ENCODE results near the gene EEFSEC.

The EEFSEC gene

DNA sequence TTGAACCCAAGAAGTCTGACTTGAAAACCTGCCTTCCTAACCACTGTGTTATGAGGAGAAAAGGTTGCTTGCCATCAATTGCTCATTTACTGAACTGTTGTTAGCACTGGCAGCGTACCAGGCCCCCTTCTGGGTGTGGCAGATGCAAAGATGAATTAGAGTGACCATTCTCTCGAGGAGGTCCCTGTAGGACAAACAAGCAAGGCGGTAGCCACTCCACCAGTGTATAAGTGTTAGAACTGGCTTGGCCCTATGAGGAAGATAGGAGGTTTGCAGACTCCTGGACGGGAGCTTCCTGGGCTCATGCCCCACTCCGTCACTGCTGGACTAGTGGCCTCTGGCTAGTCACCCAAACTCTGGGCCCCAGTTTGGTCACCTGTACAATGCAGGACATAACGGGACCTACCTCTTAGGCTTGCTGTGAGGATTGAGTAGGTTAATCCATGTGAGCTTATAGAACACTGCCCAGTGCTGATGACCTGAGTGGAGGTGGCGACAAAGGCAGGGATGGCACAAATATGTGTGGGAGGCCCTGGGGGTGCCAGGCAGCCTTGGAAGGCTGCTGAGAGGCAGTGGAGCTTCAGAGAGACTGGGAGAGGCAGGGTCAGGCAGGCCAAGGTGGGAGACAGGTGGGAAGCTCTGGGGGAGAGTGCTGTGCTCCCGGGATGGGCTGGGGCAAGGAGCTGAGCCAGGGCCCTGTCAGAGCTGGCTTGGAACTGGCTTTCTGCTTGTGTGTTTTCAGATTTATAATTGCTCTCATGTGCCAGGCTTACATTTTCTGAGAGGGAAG, 167.5 kb downstream of the EEFSEC start:
- DNase-seq: no peak

DNA sequence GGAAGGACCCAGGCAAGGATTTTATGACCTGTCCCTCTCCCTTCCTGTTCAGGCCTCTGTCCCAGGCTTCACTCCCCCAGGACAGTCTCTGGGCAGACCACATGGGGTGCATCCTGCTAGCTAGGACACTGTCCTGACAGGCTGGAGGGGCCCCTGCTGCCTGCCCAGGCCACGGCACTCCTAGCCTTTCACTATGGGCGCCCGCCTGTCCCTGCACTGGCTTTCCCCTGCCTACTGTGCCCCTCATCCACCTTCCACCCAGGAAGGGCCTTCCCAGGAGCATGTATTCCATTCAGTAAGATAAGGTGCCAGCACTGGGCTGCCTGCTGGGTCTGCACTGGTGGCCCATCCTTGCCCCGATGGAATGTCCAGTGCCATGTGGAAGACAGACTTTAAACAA, 168.1 kb downstream of the EEFSEC start:
- DNase-seq: no peak

DNA sequence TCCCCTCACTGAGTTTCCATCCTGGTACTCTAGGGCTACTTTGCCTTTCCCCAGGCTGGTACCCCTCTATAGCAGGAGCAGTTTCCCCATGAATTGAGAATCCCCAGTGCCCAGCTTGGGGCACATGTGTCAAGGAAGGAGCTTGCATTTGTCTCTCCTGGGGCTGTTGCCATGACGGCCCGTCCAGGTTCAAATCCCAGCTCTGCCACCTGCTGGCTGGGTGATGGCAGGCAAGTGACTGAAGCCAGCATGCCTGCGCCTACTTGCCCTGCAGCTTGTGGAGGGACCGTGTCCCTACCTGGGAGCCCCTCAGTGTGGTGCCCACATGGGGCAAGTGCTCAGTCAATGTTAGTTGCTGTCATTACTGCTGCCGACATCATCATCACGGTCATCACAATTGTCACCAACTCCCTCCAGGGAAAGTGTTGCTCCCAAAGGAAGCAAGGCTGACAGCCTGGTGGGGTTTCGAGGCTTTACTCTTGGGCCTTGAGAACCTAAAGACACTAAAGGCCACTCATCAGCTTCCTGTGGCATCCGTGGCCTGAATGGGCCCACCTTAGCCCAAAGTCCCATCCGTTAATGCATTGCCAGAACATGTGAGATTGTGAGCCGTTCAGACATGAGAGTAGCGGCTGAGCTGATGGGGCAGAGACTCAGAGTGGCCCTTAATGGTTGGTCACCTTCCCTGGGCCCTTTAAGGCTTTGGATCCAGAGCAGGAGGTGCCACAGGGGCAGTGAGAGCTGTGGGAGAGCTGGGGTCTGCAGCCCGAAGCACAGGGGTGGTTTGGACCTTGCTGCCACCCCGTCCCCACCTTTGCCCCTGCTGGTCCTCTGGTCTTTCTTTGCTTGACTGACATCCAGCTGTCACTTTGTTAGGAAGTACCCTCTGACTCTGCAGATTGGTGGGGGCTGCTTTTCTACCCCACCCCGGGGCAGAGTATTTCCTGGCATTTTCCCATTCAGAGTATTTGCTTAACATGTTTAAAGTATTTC, 169.0 kb downstream of the EEFSEC start:
- DNase-seq: peak; percentile 23 to 62 (median 33)

DNA sequence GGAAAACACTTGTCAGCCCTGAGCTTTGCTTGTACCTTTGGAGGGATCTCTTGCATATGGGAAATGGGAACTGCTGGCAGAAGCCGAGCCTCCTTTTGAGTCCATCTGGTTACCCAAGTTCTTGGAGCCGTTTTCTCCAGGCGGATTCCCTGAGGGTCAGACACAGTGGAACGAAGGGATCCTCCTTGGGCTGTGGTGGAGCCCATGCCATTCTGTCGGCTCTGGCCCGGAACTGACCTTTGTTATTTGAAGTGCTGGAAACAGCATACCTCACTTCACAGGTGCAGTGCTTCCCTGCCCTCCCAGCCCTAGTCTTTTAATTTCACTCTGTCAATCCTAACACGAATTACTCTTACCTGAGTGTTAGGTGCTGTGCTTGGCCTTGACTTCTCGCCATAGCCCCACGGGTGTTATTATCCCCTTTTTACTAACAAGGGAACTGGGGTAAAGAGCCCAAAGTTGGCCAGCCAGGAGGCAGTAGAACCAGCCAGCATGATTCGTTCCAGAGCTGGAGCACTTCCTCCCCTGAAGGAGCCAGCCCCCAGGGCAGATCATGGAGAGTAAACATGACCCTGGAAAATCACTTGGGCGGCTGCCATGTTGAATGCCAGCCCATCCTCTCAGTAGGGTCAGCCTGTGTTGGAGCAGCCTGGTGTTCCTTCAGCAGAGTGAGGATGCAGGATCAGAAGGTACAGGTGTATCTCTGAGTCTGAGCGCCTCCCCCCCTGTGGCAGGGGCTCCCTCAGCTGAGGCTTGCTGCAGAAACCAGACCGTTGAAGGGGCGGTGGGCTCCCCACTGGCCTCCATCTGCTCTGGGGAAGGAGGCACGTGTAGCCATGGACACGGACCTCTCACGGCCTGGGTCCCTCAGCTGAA, 170.2 kb downstream of the EEFSEC start:
- DNase-seq: no peak

DNA sequence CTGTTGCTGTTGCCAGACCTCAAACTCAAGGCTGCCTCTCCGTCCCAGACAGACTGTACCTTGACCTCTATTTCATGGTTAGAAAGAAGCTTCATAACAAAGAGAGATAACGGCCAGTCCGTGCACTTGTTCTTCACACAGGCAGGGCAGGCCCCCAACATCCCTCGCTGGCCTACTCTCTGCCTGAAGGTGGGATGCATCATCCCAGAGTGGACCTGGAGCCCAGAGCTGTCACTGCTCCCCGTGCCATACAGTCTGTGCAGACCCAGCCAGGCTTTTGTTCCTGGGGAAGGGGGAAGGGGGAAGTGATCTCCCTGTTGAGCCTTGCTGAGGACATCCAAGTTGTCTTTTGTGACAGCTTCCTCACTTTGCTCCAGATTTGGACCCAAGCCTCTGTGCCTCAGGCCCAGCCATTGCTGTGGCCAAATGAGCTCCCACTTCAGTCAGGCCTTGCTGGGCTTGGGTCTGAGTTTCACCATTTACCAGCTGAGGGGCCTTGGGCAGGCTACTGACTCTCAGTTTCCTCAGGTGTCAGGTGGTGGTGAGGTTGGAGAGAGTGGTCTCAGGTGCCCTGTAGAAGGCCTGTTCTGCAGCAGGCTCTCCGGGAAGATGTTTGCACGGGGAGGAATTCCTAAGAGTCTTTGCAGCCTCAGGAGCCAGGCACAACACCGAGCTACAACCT, 171.8 kb downstream of the EEFSEC start:
- DNase-seq: no peak

DNA sequence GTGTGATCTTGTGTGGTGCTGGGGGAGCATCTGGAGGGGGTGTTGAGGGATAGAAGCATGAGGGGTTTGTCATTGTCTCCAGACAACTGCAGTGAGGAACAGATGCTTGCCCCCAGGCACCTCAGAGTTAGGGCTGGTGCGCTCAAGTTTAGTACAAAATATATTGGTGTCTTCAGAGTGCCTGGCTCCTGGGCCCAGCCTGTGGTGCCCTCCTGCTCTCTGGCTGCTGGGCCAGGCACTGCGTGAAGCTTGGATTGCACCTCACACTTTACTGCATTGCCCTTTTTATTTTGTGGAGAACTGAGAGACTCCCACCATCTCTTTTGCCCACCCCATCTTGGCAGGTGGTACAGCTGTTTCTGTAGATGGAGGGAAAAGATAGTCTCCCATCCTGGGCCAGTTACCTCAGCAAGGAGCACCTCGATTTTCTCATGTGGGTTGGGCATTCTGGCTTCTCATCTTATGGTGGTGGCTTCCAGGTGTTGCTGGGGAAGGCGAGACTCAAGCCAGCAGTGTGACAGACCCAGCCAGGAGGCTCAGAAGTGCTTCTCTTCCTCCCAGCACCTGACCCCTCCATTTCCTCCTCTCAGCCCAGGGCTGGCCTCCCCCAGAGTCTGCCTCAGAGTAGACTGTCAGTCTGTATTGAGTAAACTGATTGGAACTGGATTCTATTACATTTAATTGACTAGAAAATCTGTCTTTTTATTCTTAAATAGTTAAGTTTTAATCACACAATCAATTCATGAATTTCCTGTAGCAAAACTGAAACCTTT, 173.0 kb downstream of the EEFSEC start:
- no peak for DNase-seq

DNA sequence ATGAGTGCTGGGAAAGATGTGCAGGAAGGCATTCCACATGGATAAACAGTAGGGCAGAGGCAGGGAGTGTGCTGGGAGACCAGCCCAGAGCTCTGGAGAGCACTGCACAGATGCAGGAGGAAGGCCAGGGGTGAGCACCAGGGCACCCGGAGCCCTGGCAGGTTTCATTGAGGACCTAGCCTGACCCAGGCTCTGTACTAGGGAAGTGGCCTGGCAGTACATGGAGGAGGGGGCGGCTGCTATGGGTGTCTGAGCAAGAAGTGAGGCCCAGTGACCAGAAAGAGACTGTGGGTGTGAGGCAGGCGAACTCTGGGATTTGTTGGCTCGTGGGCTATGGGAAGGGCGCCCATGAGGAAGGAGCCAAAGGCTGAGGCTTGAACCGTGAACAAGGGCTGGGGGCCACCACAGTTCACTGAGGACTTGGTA, 174.3 kb downstream of the EEFSEC start:
- DNase-seq: no peak

DNA sequence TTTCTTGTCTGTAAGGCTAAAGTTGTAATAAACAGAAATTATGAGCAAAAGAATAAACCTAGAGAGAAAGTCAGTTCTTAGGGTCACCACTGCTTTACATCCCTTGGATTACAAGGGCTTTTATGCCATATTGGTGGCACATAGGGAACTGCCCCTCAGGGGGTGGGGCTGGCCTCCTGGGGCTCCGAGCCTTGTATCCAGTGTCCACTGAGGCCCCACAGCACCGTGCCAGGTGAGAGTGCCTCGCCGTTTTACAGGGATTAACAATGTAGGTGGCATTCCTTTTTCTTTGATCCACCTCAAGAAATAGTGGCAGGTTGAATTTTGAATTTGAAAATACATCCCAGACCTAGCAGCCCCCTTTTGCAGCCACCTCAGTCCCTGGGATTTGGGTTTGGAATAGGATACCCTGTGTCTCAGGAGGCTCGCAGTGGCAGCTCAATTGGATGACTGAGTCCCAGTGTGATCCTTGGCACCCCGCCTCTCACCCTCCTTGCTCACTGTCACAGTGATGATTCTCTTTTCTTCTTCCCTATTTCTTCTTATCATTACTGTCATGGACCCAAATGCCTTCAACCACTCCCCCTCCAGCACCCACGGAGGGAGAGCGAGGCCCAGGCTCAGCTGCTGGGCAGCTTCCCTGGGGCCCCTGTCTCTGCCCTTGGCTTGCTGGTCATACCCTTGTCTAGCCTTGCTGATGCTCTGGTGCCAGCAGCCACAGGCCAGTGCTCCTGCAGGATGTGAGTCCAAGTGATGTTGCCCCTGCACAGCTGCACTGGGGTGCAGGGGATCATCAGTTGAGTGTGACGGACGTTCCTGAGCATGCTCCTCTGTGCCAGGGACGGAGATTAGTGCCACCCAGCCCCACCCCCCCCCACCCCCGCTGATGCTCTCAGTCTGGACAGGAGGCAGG, 175.5 kb downstream of the EEFSEC start:
- DNase-seq: no peak

DNA sequence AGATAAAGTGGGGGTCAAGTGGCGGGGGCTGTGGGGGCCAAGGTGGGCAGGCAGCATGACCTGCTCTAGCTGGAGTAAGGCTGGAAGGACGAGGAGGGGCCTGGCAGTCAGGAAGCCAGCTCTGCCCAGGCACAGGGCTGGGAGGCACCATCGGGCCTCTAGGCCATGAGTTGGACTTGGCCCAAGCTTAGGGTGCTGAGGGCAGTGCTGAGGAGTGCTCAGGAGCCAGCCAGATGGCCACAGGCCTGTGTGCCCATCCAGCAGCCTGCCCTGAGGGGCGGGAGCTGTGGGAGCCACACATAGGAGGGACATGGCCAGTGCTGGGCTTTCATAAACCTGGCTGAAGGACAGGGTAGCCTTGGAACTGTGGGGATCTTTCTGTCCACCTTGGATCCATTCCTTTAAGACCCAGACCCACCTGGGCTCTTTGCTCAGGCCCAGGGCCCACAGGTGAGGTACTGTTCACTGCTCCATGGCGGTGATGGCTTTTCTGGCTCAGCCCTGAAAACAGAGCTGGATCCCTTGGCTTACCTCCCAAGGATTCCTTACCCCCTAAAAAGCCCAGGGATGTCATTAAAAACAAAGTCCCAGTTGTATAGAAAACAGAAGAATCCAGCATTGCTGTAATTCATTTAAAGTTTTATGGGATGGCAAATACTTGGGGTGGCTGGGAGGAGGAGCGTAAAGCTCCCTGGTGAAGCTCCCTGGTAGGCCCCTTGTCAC, 176.4 kb downstream of the EEFSEC start:
- DNase-seq: no peak

DNA sequence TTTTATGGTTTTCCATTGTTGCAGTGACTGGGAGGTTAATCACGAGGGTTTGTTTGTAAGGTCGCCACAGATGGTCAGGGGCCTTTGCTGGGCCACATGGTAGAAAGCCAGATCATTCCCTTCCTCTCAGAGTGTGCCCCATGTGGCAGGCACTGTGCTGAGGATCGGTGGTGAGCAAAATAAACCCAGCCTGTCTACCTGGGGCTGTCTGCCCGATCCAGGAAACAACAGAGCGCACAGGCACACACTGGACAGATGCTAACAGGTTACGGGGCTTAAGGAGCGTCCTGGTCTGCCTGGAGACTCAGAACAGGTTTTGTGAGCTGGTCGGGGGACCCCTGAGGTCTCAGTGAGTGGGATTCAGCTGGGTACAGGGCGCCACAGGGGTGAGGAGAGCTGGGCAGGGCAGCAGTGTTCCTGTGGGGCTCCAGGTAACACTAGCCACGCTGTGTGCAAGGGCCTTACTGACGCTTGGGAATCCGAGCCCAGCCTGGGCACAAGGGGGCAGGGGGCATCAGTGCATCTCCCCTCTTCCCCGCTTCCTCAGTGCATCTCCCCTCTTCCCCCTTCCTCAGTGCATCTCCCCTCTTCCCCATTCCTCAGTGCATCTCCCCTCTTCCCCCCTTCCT, 177.0 kb downstream of the EEFSEC start:
- peak in 1 of 3 experiments; percentile 35 for DNase-seq

DNA sequence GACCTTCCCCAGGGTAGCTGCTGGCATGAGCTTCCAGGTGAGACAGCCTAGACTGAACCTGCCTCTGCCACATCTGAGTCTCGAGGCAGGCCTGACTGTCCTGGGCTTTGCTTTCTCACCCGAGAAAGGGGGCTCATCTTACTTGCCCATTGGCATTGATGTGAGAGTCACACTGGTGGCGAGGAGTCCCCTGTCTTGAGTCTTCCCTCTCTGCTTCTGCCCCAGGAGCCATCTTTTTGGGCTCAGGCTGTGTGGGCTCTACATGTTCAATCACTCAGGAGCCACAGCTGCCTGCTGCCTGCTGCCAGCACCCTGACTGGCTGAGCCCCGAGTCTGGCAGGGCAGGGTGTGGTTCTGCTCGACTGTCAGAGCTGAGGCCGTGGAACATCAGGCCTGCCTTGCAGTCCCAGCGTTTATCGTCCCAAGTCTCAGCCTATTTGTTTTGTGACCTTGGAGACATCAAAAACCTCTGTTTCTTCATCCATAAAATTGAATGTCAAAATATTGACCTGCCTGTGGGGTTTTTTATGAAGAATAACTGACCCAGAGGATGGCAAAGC, 180.9 kb downstream of the EEFSEC start:
- no peak for DNase-seq

DNA sequence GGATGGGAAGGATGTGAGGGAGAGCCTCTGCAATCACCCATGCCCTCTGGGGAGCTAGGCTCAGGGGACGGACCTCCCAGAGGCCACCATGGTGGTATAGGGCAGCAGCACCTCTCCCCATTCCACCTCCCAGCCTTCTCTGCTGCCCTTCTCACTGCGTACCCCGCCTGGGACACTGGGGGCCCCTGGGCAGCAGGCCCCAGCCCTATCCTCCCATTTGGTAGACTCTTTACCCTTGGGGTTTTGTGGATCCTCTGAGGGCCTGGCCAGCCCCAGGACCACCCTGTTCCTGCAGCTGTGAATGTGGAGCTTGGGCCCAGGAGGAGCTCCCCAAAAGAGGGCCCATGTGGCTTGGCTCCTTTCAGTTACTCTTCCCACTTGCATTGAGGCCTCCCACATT, 181.5 kb downstream of the EEFSEC start:
- DNase-seq: no peak

DNA sequence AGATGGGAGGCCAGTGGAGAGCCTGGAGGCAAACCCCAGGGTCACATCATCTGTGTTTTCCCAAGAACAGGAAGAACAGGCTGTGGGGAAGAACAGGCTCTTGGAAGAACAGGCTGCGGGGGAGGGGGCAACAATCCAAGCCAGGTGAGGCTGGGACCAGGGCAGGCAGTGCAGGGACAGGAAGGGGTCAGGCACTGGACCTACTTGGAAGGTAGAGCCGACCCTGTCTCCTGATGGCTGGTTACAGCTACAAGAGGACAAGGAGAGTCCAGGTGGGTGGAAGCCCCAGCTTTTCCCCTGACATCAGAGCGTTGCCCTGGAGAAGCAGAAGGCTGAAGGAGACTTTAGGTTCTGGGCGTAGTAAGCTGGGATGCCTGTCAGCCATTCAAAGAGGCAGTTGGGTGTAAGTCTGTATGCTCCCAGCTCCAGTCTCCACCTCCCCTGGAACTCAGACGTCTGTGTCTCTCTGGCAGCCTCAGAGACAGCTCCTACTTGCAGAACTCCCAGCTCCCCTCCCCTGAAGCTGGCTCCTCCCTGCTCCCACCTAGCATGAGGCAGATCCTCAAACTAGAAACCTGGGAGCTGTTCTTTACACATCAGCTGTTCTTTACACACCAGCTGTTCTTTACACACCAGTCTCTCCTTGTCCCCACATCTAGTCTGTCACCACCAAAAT, 182.5 kb downstream of the EEFSEC start:
- DNase-seq: peak in 2 of 3 experiments; percentile 49 to 75

DNA sequence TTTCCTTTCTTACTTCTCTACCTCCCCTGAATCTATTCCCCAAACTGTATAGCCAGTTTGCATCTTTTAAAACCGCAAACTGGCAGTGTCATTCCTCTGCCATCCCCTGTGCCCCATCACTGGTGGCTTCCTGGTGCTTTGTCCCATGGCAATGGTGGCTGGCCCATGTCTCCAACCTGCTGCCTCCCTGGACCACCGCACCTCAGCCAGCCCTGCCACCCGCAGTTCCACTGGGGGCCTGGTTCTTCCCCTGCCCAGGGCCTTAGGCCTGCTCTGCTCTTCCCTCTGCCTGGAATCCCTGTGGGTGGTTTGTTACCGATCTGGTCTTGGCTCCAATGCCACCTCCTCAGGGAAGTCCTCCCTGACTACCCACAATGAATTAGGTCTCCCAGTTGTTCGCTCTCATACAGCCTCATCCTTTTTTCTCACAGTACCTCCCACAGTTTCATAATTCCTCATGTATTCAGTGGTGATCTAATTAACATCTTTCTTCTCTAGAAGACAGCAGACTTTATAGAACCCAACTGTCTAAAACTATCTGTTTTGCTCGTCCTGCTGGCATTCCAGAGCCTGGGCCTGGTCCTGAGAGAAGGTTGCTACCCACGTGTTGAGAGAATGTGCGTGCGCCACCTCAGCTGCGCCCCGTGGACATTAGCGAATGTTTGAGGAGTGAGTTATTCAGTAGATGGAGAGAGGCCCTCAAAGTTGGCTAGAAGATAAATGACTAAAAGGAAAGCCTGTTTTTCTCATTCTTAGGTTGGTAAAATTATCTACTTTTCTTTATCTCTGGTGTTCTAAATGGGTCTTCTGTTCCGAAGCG, 183.3 kb downstream of the EEFSEC start:
- no peak for DNase-seq

DNA sequence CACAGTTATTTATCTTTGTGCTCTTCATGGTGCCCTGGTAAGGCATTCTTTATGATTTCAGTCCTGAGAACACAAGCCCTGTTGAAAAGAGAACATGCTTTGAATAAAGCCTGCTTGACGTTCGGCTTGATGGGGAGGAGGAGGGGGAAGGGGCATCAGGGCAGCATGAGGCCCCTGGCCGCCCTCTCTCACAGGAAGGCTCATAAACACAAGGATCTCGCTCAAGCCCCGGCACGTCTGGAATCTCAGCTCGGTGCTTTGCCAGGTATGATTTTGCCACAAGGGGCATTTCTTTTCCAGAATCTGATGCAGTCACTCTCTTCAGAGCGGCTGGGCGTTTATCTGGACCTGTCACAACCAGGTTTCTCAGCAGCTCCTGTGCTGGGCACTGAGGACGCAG, 184.0 kb downstream of the EEFSEC start:
- DNase-seq: no peak

DNA sequence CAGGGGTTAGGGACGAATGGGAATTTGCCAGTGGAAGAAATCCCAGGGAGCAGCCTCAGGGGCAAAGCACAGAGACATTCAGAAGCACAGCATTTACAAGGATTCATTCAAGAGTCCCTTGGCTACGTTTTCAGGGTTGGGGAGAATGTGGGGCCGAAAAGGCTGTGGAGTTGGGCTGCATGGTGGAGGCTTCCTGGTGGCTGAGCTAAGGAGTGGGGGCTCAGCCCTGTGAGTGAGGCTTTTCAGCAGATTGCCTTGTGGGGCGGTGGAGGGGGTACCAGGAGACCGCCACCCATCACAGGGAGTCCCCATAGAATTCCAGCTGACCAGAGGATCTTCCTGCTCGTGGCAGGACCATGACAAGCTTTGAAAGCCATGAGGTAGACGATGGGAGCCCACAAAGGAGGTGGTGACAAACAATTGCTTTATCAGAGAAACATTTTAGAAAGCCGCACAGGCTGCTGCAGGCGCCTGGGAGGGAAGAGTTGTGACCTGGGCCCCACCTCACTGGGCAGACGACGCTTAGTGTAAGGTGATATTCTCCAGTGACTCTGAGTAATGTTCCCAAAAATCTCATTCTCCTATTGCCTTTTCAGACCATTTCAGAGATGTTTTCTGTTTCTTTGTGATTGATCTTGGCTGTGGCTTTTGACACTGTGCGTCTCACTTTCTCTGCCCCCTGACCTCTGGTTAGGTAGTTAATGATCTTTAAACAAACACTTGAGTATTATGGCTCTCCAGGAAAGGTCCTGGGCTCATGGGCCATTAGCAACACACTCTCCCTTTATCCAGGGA, 185.5 kb downstream of the EEFSEC start:
- peak in 2 of 3 experiments; percentile 42 to 82 for DNase-seq

All from NCI-H1417 (cell line).